Loucy (cell line): ENCODE results near the gene SULT1C3.

Experiments used
- H2AFZ ChIP-seq: fragments of 200-600 bp; sonication (generic); 2 replicates; pipeline ENCODE4 v1.6.0; 2016; ENCODE audit warnings: antibody characterized with exemption, mild to moderate bottlenecking, low read length, moderate library complexity
- H3F3A ChIP-seq: fragments of 200-600 bp; 2 replicates; pipeline ENCODE4 v1.6.0; 2016; ENCODE audit warnings: antibody characterized with exemption, low read depth, mild to moderate bottlenecking
- H3K27me3 ChIP-seq: fragments of 200-600 bp; sonication (generic); 2 replicates; pipeline ENCODE4 v1.6.1; 2014; ENCODE audit warnings: low read length, mild to moderate bottlenecking; ENCODE audit not compliant: insufficient read depth, poor library complexity, severe bottlenecking
- H3K36me3 ChIP-seq: fragments of 200-600 bp; sonication (generic); 2 replicates; pipeline ENCODE4 v1.6.1; 2016; ENCODE audit warnings: low read length; ENCODE audit not compliant: insufficient read depth
- H3K4me1 ChIP-seq: fragments of 200-600 bp; sonication (generic); 2 replicates; pipeline ENCODE4 v1.5.1; 2014; ENCODE audit warnings: low read length, mild to moderate bottlenecking; ENCODE audit not compliant: insufficient read depth, poor library complexity, severe bottlenecking
- H3K4me2 ChIP-seq: fragments of 200-600 bp; sonication (generic); 2 replicates; pipeline ENCODE4 v1.6.0; 2014; ENCODE audit warnings: antibody characterized with exemption, low read length, low read depth, mild to moderate bottlenecking; ENCODE audit not compliant: poor library complexity, severe bottlenecking
- H3K4me3 ChIP-seq: fragments of 200-600 bp; sonication (generic); 2 replicates; pipeline ENCODE4 v1.5.1; 2014; ENCODE audit warnings: low read length, mild to moderate bottlenecking, mixed read lengths; ENCODE audit not compliant: poor library complexity, severe bottlenecking
- H3K79me2 ChIP-seq: fragments of 200-600 bp; sonication (generic); 2 replicates; pipeline ENCODE4 v1.6.1; 2014; ENCODE audit warnings: low read length; ENCODE audit not compliant: insufficient read depth
- H3K9ac ChIP-seq: fragments of 200-600 bp; sonication (generic); 2 replicates; pipeline ENCODE4 v1.6.0; 2014; ENCODE audit warnings: mild to moderate bottlenecking, low read depth, low read length, moderate library complexity; ENCODE audit not compliant: poor library complexity, severe bottlenecking
- H3K9me2 ChIP-seq: fragments of 200-600 bp; sonication (generic); replicated peaks from 2 replicates; pipeline ENCODE4 v1.6.1; 2016; ENCODE audit warnings: low read depth, low read length, mixed read lengths
- H3K9me3 ChIP-seq: fragments of 200-600 bp; sonication (generic); 2 replicates; pipeline ENCODE4 v1.6.1; 2014; ENCODE audit warnings: mild to moderate bottlenecking, antibody characterized with exemption, low read length, low read depth; ENCODE audit not compliant: insufficient read depth
- H4K20me1 ChIP-seq: fragments of 200-600 bp; sonication (generic); 2 replicates; pipeline ENCODE4 v1.6.0; 2014; ENCODE audit warnings: antibody characterized with exemption, low read length, mild to moderate bottlenecking; ENCODE audit not compliant: insufficient read depth, poor library complexity, severe bottlenecking
- CTCF ChIP-seq: fragments of 200-600 bp; sonication (generic); conservative IDR thresholded peaks from 2 replicates; pipeline ENCODE4 v1.5.1; 2014; ENCODE audit warnings: mild to moderate bottlenecking, antibody characterized with exemption, low read length
- EZH2phosphoT487 ChIP-seq: fragments of 200-600 bp; IDR thresholded peaks from 2 replicates; pipeline ENCODE4 v1.6.1; 2018; ENCODE audit warnings: antibody characterized with exemption, mild to moderate bottlenecking, moderate library complexity, borderline replicate concordance

SULT1C3 gene

GRCh38 chr2:108226564-108226963 is 13.2 kb upstream of the SULT1C3 start:
- TF ChIP-seq EZH2phosphoT487 = no peak
- TF ChIP-seq CTCF = no peak
- no peak overlapping the region for H3K4me2 ChIP-seq
- no peaks in the 10 kb centered on the region for H3F3A ChIP-seq
- H2AFZ ChIP-seq = no peak overlapping the region
- H3K27me3 ChIP-seq = no peaks in the 10 kb centered on the region
- H3K9me3 ChIP-seq = peaks cover 19% of the 10 kb centered on the region
- H3K9ac ChIP-seq = no peak overlapping the region
- no peak overlapping the region for H3K4me3 ChIP-seq
- H3K79me2 ChIP-seq = no peaks in the 10 kb centered on the region
- peaks cover 14% of the 10 kb centered on the region for H3K4me1 ChIP-seq
- H3K9me2 ChIP-seq = no peaks in the 10 kb centered on the region
- no peaks in the 10 kb centered on the region for H3K36me3 ChIP-seq
- no peaks in the 10 kb centered on the region for H4K20me1 ChIP-seq

- H2AFZ ChIP-seq = no peak overlapping the region
- H3K4me3 ChIP-seq = no peak overlapping the region
- H3K4me2 ChIP-seq = peak overlapping the region; percentile 32
- no peaks in the 10 kb centered on the region for H3K9me2 ChIP-seq
- peaks cover 14% of the 10 kb centered on the region for H3K9me3 ChIP-seq
- H3K27me3 ChIP-seq = peaks cover 4% of the 10 kb centered on the region
- H3K4me1 ChIP-seq = peaks cover 14% of the 10 kb centered on the region
- no peak overlapping the region for H3K9ac ChIP-seq
- no peak for TF ChIP-seq EZH2phosphoT487
- TF ChIP-seq CTCF = no peak
- no peaks in the 10 kb centered on the region for H4K20me1 ChIP-seq
- no peaks in the 10 kb centered on the region for H3K79me2 ChIP-seq
- no peaks in the 10 kb centered on the region for H3F3A ChIP-seq
- H3K36me3 ChIP-seq = no peaks in the 10 kb centered on the region
These were observed 11.8 kb upstream of the SULT1C3 start for GRCh38 chr2:108228006-108228405.

GRCh38 chr2:108228537-108228936 is 11.2 kb upstream of the SULT1C3 start:
- Histone ChIP-seq H3K9me2 (no peaks in the 10 kb centered on the region), H3K4me2 (peak overlapping the region; percentile 32), H3K4me3 (no peak overlapping the region), H3K27me3 (peaks cover 4% of the 10 kb centered on the region), H3K79me2 (no peaks in the 10 kb centered on the region), H4K20me1 (no peaks in the 10 kb centered on the region), H3K4me1 (peaks cover 14% of the 10 kb centered on the region), H2AFZ (no peak overlapping the region), H3F3A (no peaks in the 10 kb centered on the region), H3K36me3 (no peaks in the 10 kb centered on the region), H3K9me3 (peaks cover 8% of the 10 kb centered on the region; the same call in 1 of the 2 replicates), H3K9ac (no peak overlapping the region)
- TF ChIP-seq CTCF = no peak
- TF ChIP-seq EZH2phosphoT487 = no peak
